Liver (tissue), 9 donors: Measurements from ENCODE around the gene CEP43. TPM values are rescaled to one million over a fixed set of nuclear protein-coding genes. Genes with fewer than 3 reads are reported as not detected.

ENCODE experiments used
- DNase-seq: peaks from one replicate; pipeline ENCODE4 v3.0.0-alpha.2; 2017; ENCODE audit warnings: low spot score
- H3K27ac ChIP-seq, 2 donors: one replicate each; pipeline ENCODE4 v1.7.0; 2013; ENCODE audit warnings: inconsistent platforms in 2 of 2, low read length in 2 of 2, control low read depth in 1 of 2, low read depth in 1 of 2, mild to moderate bottlenecking in 1 of 2
- H3K27me3 ChIP-seq, 4 donors: one replicate each; pipeline versions ENCODE4 v1.6.1 to v1.7.0; 2013; ENCODE audit warnings: low read length in 3 of 4, inconsistent platforms in 1 of 4, mild to moderate bottlenecking in 1 of 4, moderate library complexity in 1 of 4; ENCODE audit not compliant: control insufficient read depth in 4 of 4, insufficient read depth in 4 of 4
- H3K36me3 ChIP-seq, 4 donors: one replicate each; pipeline versions ENCODE4 v1.6.1 to v1.7.0; 2013; ENCODE audit warnings: low read length in 3 of 4, mild to moderate bottlenecking in 3 of 4, low read depth in 1 of 4, moderate library complexity in 1 of 4; ENCODE audit not compliant: control insufficient read depth in 4 of 4, insufficient read depth in 3 of 4
- H3K4me1 ChIP-seq, 4 donors: one replicate each; pipeline versions ENCODE4 v1.6.1 to v1.7.0; 2013; ENCODE audit warnings: low read length in 3 of 4, mild to moderate bottlenecking in 3 of 4, moderate library complexity in 1 of 4; ENCODE audit not compliant: control insufficient read depth in 4 of 4, insufficient read depth in 4 of 4
- H3K4me3 ChIP-seq, 3 donors: one replicate each; pipeline versions ENCODE4 v1.6.1 to v1.7.0; 2013; ENCODE audit warnings: low read length in 3 of 3, control low read depth in 1 of 3, low read depth in 1 of 3, mild to moderate bottlenecking in 1 of 3
- H3K9ac ChIP-seq, 2 donors: one replicate each; pipeline ENCODE4 v1.7.0; 2013; ENCODE audit warnings: low read length in 2 of 2, mild to moderate bottlenecking in 2 of 2, moderate library complexity in 2 of 2, control low read depth in 1 of 2, low read depth in 1 of 2
- H3K9me3 ChIP-seq, 4 donors: one replicate each; pipeline versions ENCODE4 v1.6.1 to v1.7.0; 2013; ENCODE audit warnings: low read length in 3 of 4; ENCODE audit not compliant: control insufficient read depth in 4 of 4
- ATF3 ChIP-seq: IDR thresholded peaks from 2 replicates; pipeline ENCODE4 v1.6.1; 2016; ENCODE audit warnings: antibody characterized with exemption
- EGR1 ChIP-seq, 2 donors: IDR thresholded peaks; 2 replicates each; pipeline ENCODE4 v1.6.1; 2016 to 2018; ENCODE audit warnings: antibody characterized with exemption in 2 of 2, low read depth in 2 of 2
- FOXA1 ChIP-seq: IDR thresholded peaks from 2 replicates; pipeline ENCODE4 v1.6.1; 2016; ENCODE audit warnings: antibody characterized with exemption
- FOXA2 ChIP-seq: IDR thresholded peaks from 2 replicates; pipeline ENCODE4 v1.6.1; 2016; ENCODE audit warnings: antibody characterized with exemption
- GABPA ChIP-seq, 2 donors: IDR thresholded peaks in 1 of 2; conservative IDR thresholded peaks in 1 of 2; 2 replicates each; pipeline ENCODE4 v1.6.1; 2016; ENCODE audit warnings: antibody characterized with exemption in 2 of 2, mild to moderate bottlenecking in 1 of 2, moderate library complexity in 1 of 2
- HNF4A ChIP-seq, 2 donors: conservative IDR thresholded peaks; 2 replicates each; pipeline ENCODE4 v1.6.1; 2016; ENCODE audit warnings: antibody characterized with exemption in 2 of 2, mild to moderate bottlenecking in 2 of 2
- HNF4G ChIP-seq: IDR thresholded peaks from 2 replicates; pipeline ENCODE4 v1.6.1; 2016; ENCODE audit warnings: antibody characterized with exemption
- JUND ChIP-seq, 2 donors: IDR thresholded peaks; 2 replicates each; pipeline ENCODE4 v1.6.1; 2016; ENCODE audit warnings: antibody characterized with exemption in 2 of 2
- NR2F2 ChIP-seq: IDR thresholded peaks from 2 replicates; pipeline ENCODE4 v1.6.1; 2016; ENCODE audit warnings: antibody characterized with exemption
- RAD21 ChIP-seq, 2 donors: IDR thresholded peaks; 2 replicates each; pipeline ENCODE4 v1.6.1; 2016; ENCODE audit warnings: antibody characterized with exemption in 2 of 2, mild to moderate bottlenecking in 2 of 2
- REST ChIP-seq: IDR thresholded peaks from 2 replicates; pipeline ENCODE4 v1.6.1; 2016; ENCODE audit warnings: antibody characterized with exemption, mild to moderate bottlenecking
- RXRA ChIP-seq, 2 donors: IDR thresholded peaks; 2 replicates each; pipeline ENCODE4 v1.6.1; 2017 to 2018; ENCODE audit warnings: antibody characterized with exemption in 2 of 2, mild to moderate bottlenecking in 1 of 2
- SP1 ChIP-seq: IDR thresholded peaks from 2 replicates; pipeline ENCODE4 v1.6.1; 2018; ENCODE audit warnings: antibody characterized with exemption, mild to moderate bottlenecking
- TAF1 ChIP-seq: conservative IDR thresholded peaks from 2 replicates; pipeline ENCODE4 v1.6.1; 2016; ENCODE audit warnings: antibody characterized with exemption, mild to moderate bottlenecking
- YY1 ChIP-seq: IDR thresholded peaks from 2 replicates; pipeline ENCODE4 v1.6.1; 2016; ENCODE audit warnings: antibody characterized with exemption, mild to moderate bottlenecking
- WGBS: extraction: QIAGEN DNeasy Blood & Tissue Kit; methylation state at CpG from one replicate; pipeline ENCODE4 v1.1.7; 2013; 5-methylcytosine and 5-hydroxymethylcytosine counted together
- polyA plus RNA-seq, 2 donors: library from polyadenylated mRNA; stranded (reverse) in 1 of 2; unstranded in 1 of 2; fragments of 200-250 nt in 1 of 2; fragments of >200 nt in 1 of 2; fragmentation: Nextera tagmentation in 1 of 2; extraction: Ambion mirVana in 1 of 2; gene quantifications; one replicate each; pipeline versions ENCODE4 v1.2.1 to v1.2.3, GENCODE V29; 2013 to 2015
- total RNA-seq, 2 donors: library from RNA; depleted of rRNA; stranded (reverse); fragments of >200 nt; gene quantifications; one replicate each; pipeline ENCODE4 v1.2.3, GENCODE V29; 2014
- TF ChIP-seq, protein P1 (sequence below): IDR thresholded peaks from 2 replicates; pipeline ENCODE4 v1.6.1; 2016; ENCODE audit warnings: antibody characterized with exemption
- TF ChIP-seq, protein P2 (sequence below): IDR thresholded peaks from 2 replicates; pipeline ENCODE4 v1.6.1; 2016; ENCODE audit warnings: antibody characterized with exemption
- TF ChIP-seq, protein P3 (sequence below): fragments of 150-350 bp; IDR thresholded peaks from 2 replicates; pipeline ENCODE4 v1.5.1; 2017; ENCODE audit warnings: improper control_type of control experiment, low read depth, low read length; ENCODE audit not compliant: missing input control
- donor health status: healthy.
- donor health status: healthy.
- donor health status: healthy.
- donor health status: healthy.
- donor health status: healthy.

Gene CEP43
- total and polyA plus RNA-seq, 4 donors, result 12.0 to 32.0 (median 18.0) TPM

DNA sequence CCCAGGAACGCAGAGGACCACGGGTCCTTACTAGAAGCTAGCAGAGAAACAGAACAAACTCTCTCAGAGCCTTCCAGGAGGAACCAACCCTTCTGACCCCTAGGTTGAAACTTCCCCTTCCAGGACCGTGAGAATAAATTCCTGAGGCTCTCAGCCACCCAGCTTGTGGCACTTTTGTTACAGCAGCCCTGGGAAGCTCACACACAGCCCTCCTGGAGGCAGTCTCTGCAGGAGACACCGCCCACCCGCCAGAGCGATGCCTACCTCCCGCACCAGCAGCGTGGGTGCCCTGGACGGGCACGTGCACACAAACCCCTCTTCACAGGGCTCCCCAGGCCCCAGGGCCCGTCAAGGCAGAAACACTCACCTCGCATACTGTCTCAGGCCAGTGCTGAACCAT is 47.1 kb upstream of the CEP43 start:
- Histone ChIP-seq H3K36me3 (peaks cover 0 to 7% (median 3%) of the 10 kb centered on the region in 4 donors), H3K4me1 (peaks cover 5 to 20% (median 11%) of the 10 kb centered on the region in 4 donors), H3K27me3 (no peaks in the 10 kb centered on the region), H3K9ac (no peak overlapping the region), H3K4me3 (no peak overlapping the region), H3K27ac (no peak overlapping the region), H3K9me3 (no peaks in the 10 kb centered on the region)
- no peak for TF ChIP-seq JUND (IDR thresholded peaks at IDR 0.05)
- TF ChIP-seq ATF3, result no peak
- TF ChIP-seq GABPA (IDR thresholded peaks at IDR 0.05 in 1 of 2, conservative IDR thresholded peaks at IDR 0.05 in 1 of 2), result no peak
- TF ChIP-seq, protein P1, sequence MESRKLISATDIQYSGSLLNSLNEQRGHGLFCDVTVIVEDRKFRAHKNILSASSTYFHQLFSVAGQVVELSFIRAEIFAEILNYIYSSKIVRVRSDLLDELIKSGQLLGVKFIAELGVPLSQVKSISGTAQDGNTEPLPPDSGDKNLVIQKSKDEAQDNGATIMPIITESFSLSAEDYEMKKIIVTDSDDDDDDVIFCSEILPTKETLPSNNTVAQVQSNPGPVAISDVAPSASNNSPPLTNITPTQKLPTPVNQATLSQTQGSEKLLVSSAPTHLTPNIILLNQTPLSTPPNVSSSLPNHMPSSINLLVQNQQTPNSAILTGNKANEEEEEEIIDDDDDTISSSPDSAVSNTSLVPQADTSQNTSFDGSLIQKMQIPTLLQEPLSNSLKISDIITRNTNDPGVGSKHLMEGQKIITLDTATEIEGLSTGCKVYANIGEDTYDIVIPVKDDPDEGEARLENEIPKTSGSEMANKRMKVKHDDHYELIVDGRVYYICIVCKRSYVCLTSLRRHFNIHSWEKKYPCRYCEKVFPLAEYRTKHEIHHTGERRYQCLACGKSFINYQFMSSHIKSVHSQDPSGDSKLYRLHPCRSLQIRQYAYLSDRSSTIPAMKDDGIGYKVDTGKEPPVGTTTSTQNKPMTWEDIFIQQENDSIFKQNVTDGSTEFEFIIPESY, result no peak
- no peak for TF ChIP-seq SP1
- no peak for TF ChIP-seq RXRA (IDR thresholded peaks at IDR 0.05)
- TF ChIP-seq YY1, result no peak
- TF ChIP-seq, protein P2, sequence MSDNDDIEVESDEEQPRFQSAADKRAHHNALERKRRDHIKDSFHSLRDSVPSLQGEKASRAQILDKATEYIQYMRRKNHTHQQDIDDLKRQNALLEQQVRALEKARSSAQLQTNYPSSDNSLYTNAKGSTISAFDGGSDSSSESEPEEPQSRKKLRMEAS, result no peak
- no peak for TF ChIP-seq HNF4G
- TF ChIP-seq EGR1 (IDR thresholded peaks at IDR 0.05; ENCODE audit: low read depth in 2 of 2), result no peak
- TF ChIP-seq HNF4A (conservative IDR thresholded peaks at IDR 0.05), result no peak
- 91% methylated on average over 12 of the region's 12 CpGs for WGBS
- DNase-seq, result no peak

DNA sequence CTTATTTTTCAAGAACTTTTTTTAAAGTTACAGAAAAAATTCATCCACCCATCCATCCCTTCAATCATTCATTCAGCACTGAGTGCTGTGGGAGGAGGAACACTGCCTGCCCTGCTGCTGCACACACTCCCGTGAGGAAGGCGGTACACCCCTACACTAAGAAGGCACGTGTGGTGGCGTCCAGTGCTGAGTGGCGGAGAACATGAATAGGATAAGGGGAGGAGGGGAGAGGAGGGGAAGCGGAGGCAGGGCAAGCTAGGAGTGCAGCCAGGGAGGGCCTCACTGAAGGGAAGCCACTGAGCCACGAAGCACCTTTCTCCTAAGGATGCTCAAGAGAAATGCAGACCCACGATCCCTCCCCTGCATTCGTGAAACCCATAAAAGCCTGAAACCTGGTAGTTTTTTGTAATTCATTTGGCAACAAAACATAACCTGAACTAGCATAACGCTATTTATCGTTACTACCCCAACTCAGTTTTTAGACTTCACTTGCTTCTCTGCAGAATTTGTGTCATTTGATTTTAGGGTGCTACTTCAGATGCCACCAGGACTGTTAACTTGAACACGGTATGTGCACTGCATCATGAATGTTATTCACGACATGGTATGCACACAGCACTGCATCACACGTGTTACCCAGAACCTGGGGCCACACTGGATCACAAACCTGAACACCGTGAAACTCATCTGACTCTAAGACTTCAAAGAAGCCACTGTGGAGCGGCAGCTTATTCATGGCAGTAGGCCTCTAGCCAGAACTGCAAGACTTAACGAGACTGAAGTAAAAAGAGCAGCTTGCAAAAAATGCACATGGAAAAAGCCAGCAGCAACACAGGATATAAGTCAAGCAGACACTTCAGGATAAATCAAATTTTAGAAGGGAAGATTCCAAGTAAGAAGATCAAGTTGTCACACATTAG is 46.4 kb upstream of the CEP43 start:
- H3K9ac ChIP-seq, result no peak overlapping the region

More for the DNA sequence above, 46.4 kb upstream of the CEP43 start:
- peaks cover 5 to 25% (median 13%) of the 10 kb centered on the region in 4 donors for H3K4me1 ChIP-seq
- no peak overlapping the region for H3K4me3 ChIP-seq
- no peak for DNase-seq
- 90% methylated on average over 17 of the region's 17 CpGs for WGBS
- H3K27me3 ChIP-seq, result no peaks in the 10 kb centered on the region
- TF ChIP-seq EGR1 (IDR thresholded peaks at IDR 0.05; ENCODE audit: low read depth in 2 of 2), result no peak
- no peak for TF ChIP-seq TAF1
- no peak for TF ChIP-seq REST
- no peak for TF ChIP-seq HNF4G
- TF ChIP-seq, protein P3, sequence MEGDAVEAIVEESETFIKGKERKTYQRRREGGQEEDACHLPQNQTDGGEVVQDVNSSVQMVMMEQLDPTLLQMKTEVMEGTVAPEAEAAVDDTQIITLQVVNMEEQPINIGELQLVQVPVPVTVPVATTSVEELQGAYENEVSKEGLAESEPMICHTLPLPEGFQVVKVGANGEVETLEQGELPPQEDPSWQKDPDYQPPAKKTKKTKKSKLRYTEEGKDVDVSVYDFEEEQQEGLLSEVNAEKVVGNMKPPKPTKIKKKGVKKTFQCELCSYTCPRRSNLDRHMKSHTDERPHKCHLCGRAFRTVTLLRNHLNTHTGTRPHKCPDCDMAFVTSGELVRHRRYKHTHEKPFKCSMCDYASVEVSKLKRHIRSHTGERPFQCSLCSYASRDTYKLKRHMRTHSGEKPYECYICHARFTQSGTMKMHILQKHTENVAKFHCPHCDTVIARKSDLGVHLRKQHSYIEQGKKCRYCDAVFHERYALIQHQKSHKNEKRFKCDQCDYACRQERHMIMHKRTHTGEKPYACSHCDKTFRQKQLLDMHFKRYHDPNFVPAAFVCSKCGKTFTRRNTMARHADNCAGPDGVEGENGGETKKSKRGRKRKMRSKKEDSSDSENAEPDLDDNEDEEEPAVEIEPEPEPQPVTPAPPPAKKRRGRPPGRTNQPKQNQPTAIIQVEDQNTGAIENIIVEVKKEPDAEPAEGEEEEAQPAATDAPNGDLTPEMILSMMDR, result no peak
- TF ChIP-seq YY1, result no peak
- TF ChIP-seq ATF3, result no peak
- no peak for TF ChIP-seq RXRA (IDR thresholded peaks at IDR 0.05)
- no peak for TF ChIP-seq FOXA1
- TF ChIP-seq GABPA (IDR thresholded peaks at IDR 0.05 in 1 of 2, conservative IDR thresholded peaks at IDR 0.05 in 1 of 2), result no peak
- no peak for TF ChIP-seq FOXA2
- TF ChIP-seq, protein P1, result no peak
- no peak for TF ChIP-seq JUND (IDR thresholded peaks at IDR 0.05)
- TF ChIP-seq NR2F2, result no peak
- TF ChIP-seq RAD21 (IDR thresholded peaks at IDR 0.05), result no peak
- no peak for TF ChIP-seq SP1
- no peak for TF ChIP-seq HNF4A (conservative IDR thresholded peaks at IDR 0.05)
- no peaks in the 10 kb centered on the region for H3K9me3 ChIP-seq
- peaks cover 0 to 2% (median 0%) of the 10 kb centered on the region in 4 donors for H3K36me3 ChIP-seq
- no peak overlapping the region for H3K27ac ChIP-seq
